Uterus (tissue), 2 donors: Measurements from ENCODE around the gene GALNT1.

Source experiments
- CTCF ChIP-seq, 4 experiments: fragments of 200-600 bp in 2 of 4; fragments of 450-650 bp in 2 of 4; sonication (generic) in 2 of 4; IDR thresholded peaks; one replicate each; pipeline ENCODE4 v1.5.1; 2016 to 2019; ENCODE audit warnings: antibody characterized with exemption in 4 of 4, mild to moderate bottlenecking in 2 of 4, moderate library complexity in 1 of 4
- POLR2A ChIP-seq, 2 donors: fragments of 450-650 bp; IDR thresholded peaks; one replicate each; pipeline ENCODE4 v1.6.1; 2016; ENCODE audit warnings: antibody characterized with exemption in 2 of 2, mild to moderate bottlenecking in 1 of 2, moderate library complexity in 1 of 2

GRCh38 chr18:35653392-35654135 is 72.0 kb downstream of the GALNT1 start:
- TF ChIP-seq CTCF (IDR thresholded peaks at IDR 0.05) (no peak), POLR2A (IDR thresholded peaks at IDR 0.05) (no peak)
